A549 (cell line): ENCODE measurements around the gene SPPL3.

ENCODE experiments used
- HEYL ChIP-seq: fragments of 250-450 bp; sonication (Bioruptor Pico); IDR thresholded peaks from 2 replicates; pipeline ENCODE4 v1.8.0; 2021; ENCODE audit warnings: mild to moderate bottlenecking, moderate library complexity
- JUNB ChIP-seq: fragments of >200 bp; sonication (Bioruptor Twin); formaldehyde crosslinking; IDR thresholded peaks from 2 replicates; pipeline ENCODE4 v1.6.1; 2016
- KDM1A ChIP-seq: fragments of 200-600 bp; sonication (generic); IDR thresholded peaks from 2 replicates; pipeline ENCODE4 v1.6.1; 2016; ENCODE audit warnings: low read depth, mild to moderate bottlenecking
- MAX ChIP-seq: IDR thresholded peaks from 2 replicates; pipeline ENCODE4 v1.6.1; 2012
- POLR2A ChIP-seq: IDR thresholded peaks from 2 replicates; pipeline ENCODE4 v1.6.1; 2012; ENCODE audit warnings: mild to moderate bottlenecking, low read length
- POLR2AphosphoS2 ChIP-seq: conservative IDR thresholded peaks from 2 replicates; pipeline ENCODE4 v1.6.1; 2012; ENCODE audit warnings: low read length, improper control_type of control experiment, inconsistent platforms
- RARB ChIP-seq: fragments of 250-450 bp; sonication (Bioruptor Pico); IDR thresholded peaks from 2 replicates; pipeline ENCODE4 v1.8.0; 2021; ENCODE audit warnings: mild to moderate bottlenecking, moderate library complexity
- RCOR1 ChIP-seq: fragments of 150-350 bp; IDR thresholded peaks from 2 replicates; pipeline ENCODE4 v1.6.1; 2014; ENCODE audit warnings: antibody characterized with exemption, low read length, low read depth
- USF2 ChIP-seq: fragments of 450-650 bp; IDR thresholded peaks from 2 replicates; pipeline ENCODE4 v1.6.1; 2014; ENCODE audit warnings: antibody characterized with exemption
- TF ChIP-seq, protein P1 (sequence below): fragments of >200 bp; sonication (Bioruptor Twin); formaldehyde crosslinking; IDR thresholded peaks from 3 replicates; pipeline ENCODE4 v1.5.1; 2016

DNA sequence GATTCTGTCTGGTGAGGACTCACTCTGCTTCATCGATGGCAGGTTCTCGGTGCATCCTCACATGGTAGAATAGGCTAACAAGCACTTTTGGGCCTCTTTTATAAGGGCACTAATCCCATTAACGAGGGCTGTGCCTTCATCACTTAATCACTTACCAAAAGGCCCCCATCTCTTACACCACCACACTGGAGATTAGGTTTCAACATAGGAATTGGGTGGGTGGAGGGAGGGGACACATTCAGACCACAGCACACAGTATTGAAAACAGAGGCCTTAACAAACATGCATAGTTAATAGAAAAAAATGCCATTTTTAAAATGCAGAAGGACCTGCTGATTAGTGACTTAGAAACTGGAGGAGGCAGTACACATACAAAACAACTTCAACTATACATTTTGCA, 61.6 kb downstream of the SPPL3 start:
- TF ChIP-seq, protein P1, sequence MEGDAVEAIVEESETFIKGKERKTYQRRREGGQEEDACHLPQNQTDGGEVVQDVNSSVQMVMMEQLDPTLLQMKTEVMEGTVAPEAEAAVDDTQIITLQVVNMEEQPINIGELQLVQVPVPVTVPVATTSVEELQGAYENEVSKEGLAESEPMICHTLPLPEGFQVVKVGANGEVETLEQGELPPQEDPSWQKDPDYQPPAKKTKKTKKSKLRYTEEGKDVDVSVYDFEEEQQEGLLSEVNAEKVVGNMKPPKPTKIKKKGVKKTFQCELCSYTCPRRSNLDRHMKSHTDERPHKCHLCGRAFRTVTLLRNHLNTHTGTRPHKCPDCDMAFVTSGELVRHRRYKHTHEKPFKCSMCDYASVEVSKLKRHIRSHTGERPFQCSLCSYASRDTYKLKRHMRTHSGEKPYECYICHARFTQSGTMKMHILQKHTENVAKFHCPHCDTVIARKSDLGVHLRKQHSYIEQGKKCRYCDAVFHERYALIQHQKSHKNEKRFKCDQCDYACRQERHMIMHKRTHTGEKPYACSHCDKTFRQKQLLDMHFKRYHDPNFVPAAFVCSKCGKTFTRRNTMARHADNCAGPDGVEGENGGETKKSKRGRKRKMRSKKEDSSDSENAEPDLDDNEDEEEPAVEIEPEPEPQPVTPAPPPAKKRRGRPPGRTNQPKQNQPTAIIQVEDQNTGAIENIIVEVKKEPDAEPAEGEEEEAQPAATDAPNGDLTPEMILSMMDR: no peak
- TF ChIP-seq MAX (no peak), USF2 (no peak), POLR2A (no peak), POLR2AphosphoS2 (no peak), RCOR1 (no peak), HEYL (CRISPR knock-in tag) (no peak), KDM1A (no peak), RARB (no peak), JUNB (no peak)
